ENCODE results near the gene M1AP.

DNA sequence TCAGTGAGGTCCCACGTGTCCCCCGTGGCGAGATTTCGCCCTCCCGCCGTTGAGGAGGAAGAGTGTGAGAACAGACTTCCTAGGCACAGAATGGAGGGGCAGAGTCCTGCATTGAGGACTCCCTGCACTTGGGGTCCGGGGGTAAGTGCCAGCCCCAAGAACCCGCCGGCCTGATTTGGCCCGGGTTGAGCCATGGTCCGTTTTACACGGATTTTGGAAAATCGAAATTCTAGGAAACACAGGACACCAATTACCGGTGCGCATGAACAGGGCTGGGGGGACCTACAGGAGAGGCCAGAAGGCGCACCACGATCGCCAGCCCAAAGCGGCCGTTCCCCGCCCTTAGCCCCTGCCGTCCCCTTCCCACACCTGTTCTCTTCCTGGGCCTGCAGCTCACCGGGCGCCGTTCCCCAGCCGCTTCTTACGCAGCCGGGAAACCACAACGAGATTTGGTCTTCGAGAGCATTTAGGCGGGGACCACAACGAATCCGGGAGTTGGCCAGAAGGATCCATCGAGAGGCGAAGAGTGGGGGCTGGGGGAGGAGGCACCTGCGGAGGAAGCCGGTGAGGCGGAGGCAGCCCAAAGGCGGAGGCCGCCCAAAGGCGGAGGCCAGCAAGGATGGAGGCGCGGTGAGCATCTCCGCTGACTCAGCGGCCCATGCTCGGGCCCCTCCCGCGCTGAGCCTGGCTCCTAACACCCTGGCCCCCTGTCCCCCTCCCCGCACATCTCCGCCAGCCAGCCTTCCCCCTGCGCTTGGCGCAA lies 134.3 kb downstream of the M1AP start:
- TF ChIP-seq EZH2 (IDR thresholded peaks at IDR 0.05) (no peak), POLR2AphosphoS5 (IDR thresholded peaks at IDR 0.05; ENCODE audit: borderline replicate concordance, low read depth, low read length) (no peak)
